ENCODE data around the gene AHSG.
"Not testable (repeated sequence)": the region's sequence is repeated elsewhere in the genome, so short reads cannot be mapped to it uniquely, and the experiment has no call there.

Gene AHSG

DNA sequence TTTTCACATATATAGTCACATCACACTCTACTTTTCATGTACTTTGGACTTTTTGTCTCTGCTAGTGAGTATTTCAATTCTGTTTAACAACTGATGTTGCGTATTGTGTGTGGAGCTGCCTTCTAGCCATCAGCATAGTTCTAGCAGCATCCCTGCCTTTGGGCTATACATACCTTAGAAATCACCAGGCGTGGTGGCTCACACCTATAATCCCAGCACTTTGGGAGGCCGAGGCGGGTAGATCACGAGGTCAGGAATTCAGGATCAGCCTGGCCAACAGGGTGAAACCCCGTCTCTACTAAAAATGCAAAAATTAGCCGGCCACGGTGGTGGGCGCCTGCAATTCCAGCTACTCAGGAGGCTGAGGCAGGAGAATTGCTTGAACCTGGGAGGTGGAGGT is 26.6 kb upstream of the AHSG start:
- not testable (repeated sequence) for H3K27ac Mint-ChIP-seq, H3K4me3 Mint-ChIP-seq, H3K9me3 Mint-ChIP-seq, H3K27me3 Mint-ChIP-seq
- H3K4me1 Mint-ChIP-seq (ENCODE audit: low read depth): peaks cover 17% of the 10 kb centered on the region
- H3K36me3 Mint-ChIP-seq (ENCODE audit: low read depth): peaks cover 47% of the 10 kb centered on the region

DNA sequence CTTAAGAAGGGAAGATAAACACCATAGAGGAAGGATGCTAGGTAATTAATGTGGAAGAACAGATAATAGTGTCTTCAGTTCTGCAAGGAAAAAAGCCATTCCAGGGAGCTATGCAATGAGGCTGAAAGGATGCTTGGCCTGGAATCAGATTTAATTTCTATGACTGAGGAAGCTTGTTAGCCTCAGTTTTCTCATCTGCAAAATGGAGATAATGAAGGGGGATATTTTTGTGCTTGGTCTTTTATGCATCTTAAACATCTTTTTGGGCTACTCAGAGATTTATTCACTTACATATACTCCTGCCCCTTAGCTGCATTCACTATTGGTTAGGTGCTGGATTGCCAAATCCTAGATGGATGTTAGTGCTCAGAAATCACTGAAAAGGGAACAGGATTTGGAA is 25.7 kb upstream of the AHSG start:
- H3K36me3 Mint-ChIP-seq (ENCODE audit: low read depth): peaks cover 37% of the 10 kb centered on the region
- no peak overlapping the region for H3K4me3 Mint-ChIP-seq
- H3K27ac Mint-ChIP-seq: no peak overlapping the region

DNA sequence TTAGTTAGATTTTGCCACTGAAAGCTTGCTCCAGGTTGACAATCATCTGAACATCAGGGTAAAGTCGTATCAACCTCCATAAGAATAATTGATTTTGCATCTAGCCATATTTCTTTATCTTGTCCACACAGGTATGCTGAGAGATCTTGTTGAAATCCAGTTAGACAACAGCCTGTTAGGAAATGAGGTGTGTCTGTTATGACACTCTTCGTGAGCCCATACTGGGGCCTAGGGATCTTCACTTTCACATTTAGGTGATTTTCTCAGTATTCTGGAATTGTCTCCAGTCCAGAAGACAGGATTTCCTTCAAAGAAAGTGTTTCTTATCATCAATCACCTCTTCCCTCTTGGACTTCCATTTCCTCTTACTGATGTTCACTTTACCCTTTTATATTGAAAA is 24.2 kb upstream of the AHSG start:
- Mint-ChIP-seq H3K27me3 (no peaks in the 10 kb centered on the region), H3K4me3 (no peak overlapping the region), H3K9me3 (no peaks in the 10 kb centered on the region), H3K36me3 (ENCODE audit: low read depth) (peaks cover 24% of the 10 kb centered on the region), H3K27ac (no peak overlapping the region), H3K4me1 (ENCODE audit: low read depth) (peaks cover 17% of the 10 kb centered on the region)

More for the DNA sequence above, 25.7 kb upstream of the AHSG start:
- Mint-ChIP-seq H3K9me3 (no peaks in the 10 kb centered on the region), H3K27me3 (no peaks in the 10 kb centered on the region), H3K4me1 (ENCODE audit: low read depth) (peaks cover 17% of the 10 kb centered on the region)

DNA sequence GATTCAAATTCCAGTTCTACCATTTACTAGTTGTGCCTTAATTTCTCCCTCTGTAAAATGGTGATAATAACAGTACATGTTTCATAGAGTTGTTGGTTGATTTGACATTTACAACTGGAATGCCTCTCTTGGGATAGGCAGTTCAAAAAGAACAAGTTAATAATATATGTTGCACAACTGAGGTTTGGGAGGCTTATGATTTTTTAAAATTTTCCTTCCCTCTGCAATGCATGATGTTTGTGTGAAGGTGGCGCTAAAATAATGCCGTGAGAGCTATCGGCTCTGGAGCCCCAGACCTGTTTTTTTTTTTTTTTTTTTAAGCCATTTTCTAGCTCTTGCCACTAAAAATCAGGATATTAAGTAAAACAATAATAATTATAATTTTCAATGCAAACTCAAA is 23.7 kb upstream of the AHSG start:
- H3K27ac Mint-ChIP-seq: no peak overlapping the region
- H3K4me3 Mint-ChIP-seq: no peak overlapping the region
- H3K4me1 Mint-ChIP-seq (ENCODE audit: low read depth): peaks cover 17% of the 10 kb centered on the region
- no peaks in the 10 kb centered on the region for H3K9me3 Mint-ChIP-seq
- H3K27me3 Mint-ChIP-seq: no peaks in the 10 kb centered on the region
- H3K36me3 Mint-ChIP-seq (ENCODE audit: low read depth): peaks cover 21% of the 10 kb centered on the region

DNA sequence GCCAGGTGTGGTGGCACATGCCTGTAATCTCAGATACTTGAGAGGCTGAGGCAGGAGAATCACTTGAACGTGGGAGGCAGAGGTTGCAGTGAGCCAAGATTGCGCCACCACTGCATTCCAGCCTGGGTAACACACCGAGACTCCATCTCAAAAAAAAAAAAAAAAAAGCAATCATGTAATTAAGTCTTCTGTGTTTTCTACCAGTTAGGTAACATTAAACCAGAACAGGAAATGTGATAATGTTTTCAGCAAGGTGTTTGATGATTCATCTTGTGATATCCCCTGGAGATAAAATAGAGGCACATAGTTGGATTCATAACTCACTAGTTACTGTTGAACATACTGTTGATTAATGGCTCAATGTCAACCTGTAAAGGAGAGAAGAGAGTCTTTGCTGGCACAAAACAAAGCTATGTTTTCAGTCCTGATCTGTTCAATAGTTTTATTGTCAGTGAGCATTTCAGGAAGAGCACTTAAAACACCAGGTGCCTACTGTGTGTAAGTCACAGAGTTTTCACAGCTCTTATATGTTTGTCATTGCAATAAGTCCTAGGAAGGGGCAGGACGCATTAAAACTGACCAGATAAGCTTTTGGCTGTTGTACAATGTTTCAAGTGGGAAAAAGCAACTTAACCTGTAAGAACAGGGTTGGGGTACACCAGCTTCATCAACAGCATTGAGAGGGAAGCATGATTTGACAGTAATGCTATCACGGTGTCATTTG is 22.8 kb upstream of the AHSG start:
- Mint-ChIP-seq H3K4me3 (no peak overlapping the region), H3K27ac (no peak overlapping the region), H3K9me3 (no peaks in the 10 kb centered on the region), H3K27me3 (no peaks in the 10 kb centered on the region), H3K36me3 (ENCODE audit: low read depth) (peaks cover 12% of the 10 kb centered on the region), H3K4me1 (ENCODE audit: low read depth) (peaks cover 17% of the 10 kb centered on the region)

DNA sequence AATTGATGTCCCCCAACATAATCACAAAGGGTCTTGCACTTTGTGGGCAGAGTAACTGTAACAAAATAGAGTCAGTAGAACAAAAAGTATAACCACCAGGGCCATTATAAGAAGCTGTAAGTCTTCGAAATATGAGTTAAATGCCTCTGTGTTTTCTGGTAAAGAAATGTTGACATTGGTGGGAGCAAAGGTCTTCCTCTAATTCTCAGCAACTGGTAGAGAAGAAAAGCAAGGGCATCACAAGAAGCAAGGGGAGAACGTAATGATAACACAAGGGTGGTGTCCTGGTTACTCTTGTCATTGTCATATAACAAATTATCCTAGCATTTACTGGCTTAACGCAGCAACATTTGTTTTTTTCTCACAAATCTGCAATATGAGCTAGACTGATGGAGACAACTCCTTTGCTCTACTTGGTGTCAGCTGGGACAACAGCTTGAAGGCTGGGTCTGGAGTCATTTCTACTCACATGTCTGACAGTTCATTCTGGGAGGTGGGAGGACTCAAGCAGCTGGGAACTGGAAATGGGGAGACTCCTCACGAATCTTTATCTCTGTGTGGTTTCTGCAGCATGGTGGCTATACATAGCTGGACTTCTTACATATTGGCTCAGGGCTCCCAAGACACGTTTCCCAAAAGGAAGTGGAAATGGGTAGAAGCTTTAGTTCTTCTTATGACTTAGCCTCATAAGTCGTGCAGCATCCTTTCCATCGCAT is 22.1 kb upstream of the AHSG start:
- Mint-ChIP-seq H3K36me3 (ENCODE audit: low read depth) (peaks cover 6% of the 10 kb centered on the region), H3K4me3 (no peak overlapping the region), H3K9me3 (no peaks in the 10 kb centered on the region), H3K4me1 (ENCODE audit: low read depth) (peaks cover 17% of the 10 kb centered on the region), H3K27ac (no peak overlapping the region), H3K27me3 (no peaks in the 10 kb centered on the region)

DNA sequence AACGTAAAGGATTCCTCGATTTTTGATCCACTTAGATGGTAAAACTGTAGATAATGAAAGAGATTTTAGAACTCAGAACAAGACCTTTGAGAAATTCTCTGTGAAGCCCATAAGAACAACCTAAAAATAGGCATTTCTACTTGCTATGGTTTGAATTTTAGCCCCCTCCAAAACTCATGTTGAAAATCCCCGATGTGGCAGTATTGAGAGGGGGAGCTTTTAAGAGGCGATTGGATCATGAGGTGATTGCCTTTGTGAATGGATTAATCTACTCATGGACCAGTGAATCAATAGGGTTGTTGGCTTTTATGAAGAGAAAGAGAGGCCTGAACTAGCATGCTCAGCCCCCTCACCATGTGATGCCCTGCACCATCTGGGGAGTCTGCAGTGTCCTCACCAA is 20.2 kb upstream of the AHSG start:
- H3K27ac Mint-ChIP-seq: no peak overlapping the region
- no peaks in the 10 kb centered on the region for H3K36me3 Mint-ChIP-seq (ENCODE audit: low read depth)
- no peaks in the 10 kb centered on the region for H3K27me3 Mint-ChIP-seq
- peaks cover 17% of the 10 kb centered on the region for H3K4me1 Mint-ChIP-seq (ENCODE audit: low read depth)
- H3K4me3 Mint-ChIP-seq: no peak overlapping the region
- H3K9me3 Mint-ChIP-seq: no peaks in the 10 kb centered on the region

DNA sequence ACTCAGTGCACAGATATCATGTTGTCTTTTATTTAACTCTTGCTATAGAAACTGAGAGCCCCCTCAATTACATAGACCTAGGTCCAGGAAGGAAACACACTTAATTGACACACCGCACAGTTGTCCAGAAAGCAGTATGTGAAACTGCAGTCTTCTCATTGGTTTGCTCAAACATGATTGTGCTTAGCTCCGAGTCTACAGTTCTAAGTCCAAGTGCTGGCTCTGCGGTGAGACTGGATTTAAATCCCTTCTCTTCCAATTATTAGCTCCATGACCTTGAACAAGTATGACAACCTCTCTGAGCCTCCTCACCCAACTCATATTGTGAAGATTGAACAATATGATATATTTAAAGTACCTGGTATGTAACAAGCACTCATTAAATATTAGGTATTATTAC is 19.0 kb upstream of the AHSG start:
- Mint-ChIP-seq H3K4me1 (ENCODE audit: low read depth) (peaks cover 11% of the 10 kb centered on the region), H3K27ac (no peak overlapping the region), H3K9me3 (no peaks in the 10 kb centered on the region), H3K27me3 (no peaks in the 10 kb centered on the region), H3K4me3 (no peak overlapping the region), H3K36me3 (ENCODE audit: low read depth) (no peaks in the 10 kb centered on the region)

DNA sequence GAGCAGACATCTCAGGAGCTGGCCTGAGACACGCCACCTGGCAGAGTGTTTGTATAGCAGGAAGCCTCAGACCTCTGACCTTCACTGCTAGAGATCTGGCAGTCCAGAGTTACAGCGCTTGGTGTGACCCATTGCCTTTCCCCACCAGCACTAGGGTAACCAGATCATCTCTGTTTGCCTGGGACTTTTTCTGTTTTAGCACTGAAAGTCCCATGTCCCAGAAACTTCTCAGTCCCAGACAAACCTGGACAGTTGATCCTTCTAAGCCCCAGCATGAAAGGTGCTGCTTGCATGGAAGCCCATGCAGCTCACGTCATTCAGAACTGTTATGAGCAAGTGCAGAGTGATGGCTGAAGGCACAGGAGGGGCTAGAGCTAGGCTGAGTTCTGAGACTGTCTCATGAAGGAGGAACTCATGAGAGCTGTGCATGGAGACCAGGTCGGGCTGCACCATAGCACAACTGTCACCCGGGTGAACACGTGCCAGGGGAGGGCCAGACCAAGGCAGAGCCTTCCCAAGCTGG is 18.2 kb upstream of the AHSG start:
- Mint-ChIP-seq H3K27me3 (no peaks in the 10 kb centered on the region), H3K4me1 (ENCODE audit: low read depth) (peaks cover 7% of the 10 kb centered on the region), H3K4me3 (no peak overlapping the region), H3K27ac (no peak overlapping the region), H3K9me3 (no peaks in the 10 kb centered on the region), H3K36me3 (ENCODE audit: low read depth) (no peaks in the 10 kb centered on the region)

DNA sequence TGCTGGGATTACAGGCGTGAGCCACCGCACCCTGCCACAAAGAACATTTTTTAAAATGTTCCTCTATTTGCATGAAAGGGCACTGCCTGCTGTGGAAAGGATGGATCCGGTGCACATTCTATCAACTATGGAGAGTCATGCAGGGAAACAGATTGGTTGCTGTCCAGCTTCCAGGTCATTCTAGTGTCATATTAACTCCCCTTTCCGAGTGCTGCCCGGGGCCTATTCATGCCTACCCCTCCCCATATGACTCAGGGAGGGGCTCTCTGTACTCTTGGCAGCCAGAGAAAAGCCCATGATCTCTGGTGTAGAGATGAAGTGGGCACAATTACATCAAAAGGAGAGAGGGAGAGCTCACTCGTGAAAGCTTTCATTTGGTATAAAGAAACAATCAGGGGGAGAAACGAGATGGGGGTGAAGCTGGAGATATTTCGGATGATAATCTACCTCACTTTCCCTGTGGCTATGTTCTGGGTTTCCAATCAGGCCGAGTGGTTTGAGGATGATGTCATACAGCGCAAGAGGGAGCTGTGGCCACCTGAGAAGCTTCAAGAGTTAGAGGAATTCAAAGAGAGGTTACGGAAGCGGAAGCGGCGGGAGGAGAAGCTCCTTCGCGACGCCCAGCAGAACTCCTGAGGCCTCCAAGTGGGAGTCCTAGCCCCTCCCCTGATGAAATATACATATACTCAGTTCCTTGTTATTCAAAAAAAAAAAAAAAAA is 16.1 kb upstream of the AHSG start:
- Mint-ChIP-seq H3K9me3 (no peaks in the 10 kb centered on the region), H3K4me1 (ENCODE audit: low read depth) (no peaks in the 10 kb centered on the region), H3K4me3 (no peak overlapping the region), H3K36me3 (ENCODE audit: low read depth) (no peaks in the 10 kb centered on the region), H3K27me3 (no peaks in the 10 kb centered on the region), H3K27ac (no peak overlapping the region)

DNA sequence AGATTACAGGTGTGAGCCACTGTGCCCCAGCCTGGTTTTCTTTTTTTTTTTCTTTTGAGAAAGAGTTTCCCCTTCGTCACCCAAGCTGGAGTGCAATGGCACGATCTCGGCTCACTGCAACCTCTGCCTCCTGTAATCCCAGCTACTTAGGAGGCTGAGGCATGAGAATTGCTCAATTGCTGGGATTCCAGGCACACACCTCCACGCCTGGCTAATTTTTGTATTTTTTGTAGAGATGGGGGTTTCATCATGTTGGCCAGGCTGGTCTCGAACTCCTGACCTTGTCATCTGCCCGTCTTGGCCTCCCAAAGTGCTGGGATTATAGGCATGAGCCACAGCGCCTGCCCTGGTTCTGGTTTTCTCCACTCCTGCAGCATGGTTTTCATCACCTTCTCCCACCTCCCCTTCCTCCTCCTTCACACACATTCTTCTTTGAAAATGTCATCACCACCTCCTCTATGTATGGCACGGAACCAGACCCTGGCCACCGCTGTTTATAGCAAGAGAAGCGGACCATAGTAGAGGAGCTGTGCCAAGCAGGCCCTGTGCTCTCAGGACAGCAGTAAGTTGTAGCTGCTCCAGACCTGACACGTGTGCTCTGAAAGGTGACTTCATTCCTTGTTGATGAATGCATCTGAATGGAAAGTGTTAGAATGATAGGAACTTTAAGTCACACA is 14.6 kb upstream of the AHSG start:
- H3K27me3 Mint-ChIP-seq: no peaks in the 10 kb centered on the region
- no peak overlapping the region for H3K27ac Mint-ChIP-seq
- H3K4me3 Mint-ChIP-seq: no peak overlapping the region

DNA sequence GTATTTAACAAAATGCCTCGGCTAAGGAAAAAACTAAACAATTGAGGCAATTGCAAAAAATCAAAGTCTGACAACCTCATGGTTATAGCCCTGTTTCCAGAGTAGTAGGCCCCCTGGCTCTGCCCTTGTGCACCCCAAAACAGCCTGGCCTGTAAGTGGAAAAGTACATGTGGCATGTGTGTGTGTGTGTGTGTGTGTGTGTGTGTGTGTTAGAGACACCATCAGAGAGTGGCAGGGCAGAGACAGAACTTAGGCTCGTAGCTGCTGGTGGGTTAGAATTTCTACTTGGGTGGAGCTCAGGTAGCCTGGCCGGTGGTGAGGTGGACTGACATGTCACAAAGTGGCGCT is 14.1 kb upstream of the AHSG start:
- H3K4me3 Mint-ChIP-seq: no peak overlapping the region

More for the DNA sequence above, 14.6 kb upstream of the AHSG start:
- Mint-ChIP-seq H3K9me3 (no peaks in the 10 kb centered on the region), H3K4me1 (ENCODE audit: low read depth) (no peaks in the 10 kb centered on the region), H3K36me3 (ENCODE audit: low read depth) (no peaks in the 10 kb centered on the region)

DNA sequence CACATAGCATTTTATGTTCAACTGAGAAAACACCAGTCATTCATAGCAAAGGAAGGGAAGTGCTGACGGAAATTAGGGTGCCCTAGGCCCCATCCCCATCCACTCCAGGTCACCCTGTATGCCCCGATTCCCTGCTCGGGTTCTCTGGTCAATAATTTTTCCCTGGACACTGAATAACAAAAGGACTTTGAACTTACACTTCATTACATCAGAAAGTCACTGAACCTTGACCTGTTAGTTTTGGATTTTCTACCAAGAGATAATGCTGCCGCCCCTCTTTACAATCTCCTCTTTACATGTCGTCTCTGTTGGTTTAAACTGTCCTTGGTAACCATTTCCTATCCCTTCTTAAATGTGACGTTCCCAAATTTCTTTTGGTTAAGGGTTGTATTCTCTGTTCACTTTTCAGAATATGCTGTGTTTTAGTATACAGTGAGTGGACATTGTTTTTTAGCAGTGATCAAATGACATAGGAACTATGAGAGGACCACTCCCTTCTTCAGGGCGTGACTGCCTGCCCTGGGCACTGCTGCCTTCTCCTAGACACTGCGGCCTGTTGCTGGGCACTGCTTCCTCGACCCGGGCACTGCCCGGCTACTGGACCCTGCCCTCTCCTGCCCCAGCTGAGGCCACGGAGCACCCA is 13.6 kb upstream of the AHSG start:
- H3K4me3 Mint-ChIP-seq: no peak overlapping the region
- H3K9me3 Mint-ChIP-seq: no peaks in the 10 kb centered on the region
- no peaks in the 10 kb centered on the region for H3K4me1 Mint-ChIP-seq (ENCODE audit: low read depth)
- no peaks in the 10 kb centered on the region for H3K27me3 Mint-ChIP-seq
- no peak overlapping the region for H3K27ac Mint-ChIP-seq
- no peaks in the 10 kb centered on the region for H3K36me3 Mint-ChIP-seq (ENCODE audit: low read depth)

More for the DNA sequence above, 14.1 kb upstream of the AHSG start:
- Mint-ChIP-seq H3K27me3 (no peaks in the 10 kb centered on the region), H3K4me1 (ENCODE audit: low read depth) (no peaks in the 10 kb centered on the region), H3K9me3 (no peaks in the 10 kb centered on the region), H3K27ac (no peak overlapping the region), H3K36me3 (ENCODE audit: low read depth) (no peaks in the 10 kb centered on the region)

DNA sequence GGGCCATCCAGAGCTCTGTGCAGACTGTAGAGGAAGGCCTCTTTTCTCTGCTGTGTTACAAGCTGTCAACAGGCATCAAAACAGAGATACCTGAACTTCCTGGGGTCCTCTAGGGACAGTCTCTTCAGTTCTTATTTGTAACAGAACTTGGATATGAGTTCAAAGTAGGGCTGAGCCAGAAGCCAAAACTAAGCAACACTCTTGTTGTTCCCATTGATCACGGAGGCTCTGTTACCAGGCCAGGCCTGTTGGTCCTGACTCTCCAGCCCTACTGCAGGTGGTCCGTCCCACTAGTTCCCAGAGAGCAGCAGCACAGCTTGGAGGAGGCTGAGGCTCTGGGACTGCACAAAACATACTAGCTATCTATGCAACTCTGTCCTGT is 13.1 kb upstream of the AHSG start:
- Mint-ChIP-seq H3K36me3 (ENCODE audit: low read depth) (no peaks in the 10 kb centered on the region), H3K4me1 (ENCODE audit: low read depth) (no peaks in the 10 kb centered on the region), H3K27me3 (no peaks in the 10 kb centered on the region)

More for the DNA sequence above, 13.1 kb upstream of the AHSG start:
- H3K27ac Mint-ChIP-seq: no peak overlapping the region
- H3K9me3 Mint-ChIP-seq: no peaks in the 10 kb centered on the region
- H3K4me3 Mint-ChIP-seq: no peak overlapping the region

Measured in stimulated activated naive CD8-positive, alpha-beta T cell treated with anti-CD3 and anti-CD28 coated beads, Interleukin-15, Interleukin-2, amounts not matched to agents 100 ng/mL and 50 ng/mL, for 24 hours (primary cell).